Loucy (cell line): ENCODE data around the gene GON7.

ENCODE experiments used
- CTCF ChIP-seq: fragments of 200-600 bp; sonication (generic); conservative IDR thresholded peaks from 2 replicates; pipeline ENCODE4 v1.5.1; 2014; ENCODE audit warnings: mild to moderate bottlenecking, antibody characterized with exemption, low read length
- EZH2phosphoT487 ChIP-seq: fragments of 200-600 bp; IDR thresholded peaks from 2 replicates; pipeline ENCODE4 v1.6.1; 2018; ENCODE audit warnings: antibody characterized with exemption, mild to moderate bottlenecking, moderate library complexity, borderline replicate concordance

DNA sequence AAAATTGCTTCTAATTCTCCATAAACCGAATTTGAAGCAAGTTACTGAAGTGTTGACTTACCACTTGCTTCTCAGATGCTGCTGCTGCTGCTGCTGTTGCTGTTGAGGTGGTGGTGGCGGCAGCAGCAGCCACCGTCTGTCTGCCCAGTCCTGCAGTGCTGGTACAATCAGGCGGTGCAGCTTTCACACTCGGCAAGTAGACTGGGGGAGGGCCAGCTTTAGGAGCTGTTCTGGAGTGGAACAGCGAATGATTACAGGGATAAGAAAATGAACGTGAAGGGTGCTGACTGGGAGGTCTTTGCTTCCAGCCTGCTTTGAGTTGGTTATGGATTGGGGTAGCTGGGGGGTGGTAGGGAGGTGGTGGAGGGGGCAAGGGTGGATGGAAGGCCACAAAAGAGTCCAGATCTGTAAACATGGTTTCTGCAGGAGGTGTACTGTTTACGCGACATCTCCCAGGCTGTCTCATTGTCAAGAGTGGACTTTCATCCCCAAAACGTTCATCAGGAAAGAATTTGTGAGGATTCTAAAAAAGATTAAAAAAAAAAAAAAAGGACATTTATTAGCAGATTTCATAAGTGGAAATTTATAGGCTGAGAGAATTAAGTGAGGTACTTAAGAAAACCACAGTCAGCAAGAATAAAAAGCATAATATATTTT lies 39.0 kb upstream of the GON7 start:
- TF ChIP-seq CTCF, result no peak
- no peak for TF ChIP-seq EZH2phosphoT487
